ENCODE measurements around the gene ACTMAP.

The ACTMAP gene

DNA sequence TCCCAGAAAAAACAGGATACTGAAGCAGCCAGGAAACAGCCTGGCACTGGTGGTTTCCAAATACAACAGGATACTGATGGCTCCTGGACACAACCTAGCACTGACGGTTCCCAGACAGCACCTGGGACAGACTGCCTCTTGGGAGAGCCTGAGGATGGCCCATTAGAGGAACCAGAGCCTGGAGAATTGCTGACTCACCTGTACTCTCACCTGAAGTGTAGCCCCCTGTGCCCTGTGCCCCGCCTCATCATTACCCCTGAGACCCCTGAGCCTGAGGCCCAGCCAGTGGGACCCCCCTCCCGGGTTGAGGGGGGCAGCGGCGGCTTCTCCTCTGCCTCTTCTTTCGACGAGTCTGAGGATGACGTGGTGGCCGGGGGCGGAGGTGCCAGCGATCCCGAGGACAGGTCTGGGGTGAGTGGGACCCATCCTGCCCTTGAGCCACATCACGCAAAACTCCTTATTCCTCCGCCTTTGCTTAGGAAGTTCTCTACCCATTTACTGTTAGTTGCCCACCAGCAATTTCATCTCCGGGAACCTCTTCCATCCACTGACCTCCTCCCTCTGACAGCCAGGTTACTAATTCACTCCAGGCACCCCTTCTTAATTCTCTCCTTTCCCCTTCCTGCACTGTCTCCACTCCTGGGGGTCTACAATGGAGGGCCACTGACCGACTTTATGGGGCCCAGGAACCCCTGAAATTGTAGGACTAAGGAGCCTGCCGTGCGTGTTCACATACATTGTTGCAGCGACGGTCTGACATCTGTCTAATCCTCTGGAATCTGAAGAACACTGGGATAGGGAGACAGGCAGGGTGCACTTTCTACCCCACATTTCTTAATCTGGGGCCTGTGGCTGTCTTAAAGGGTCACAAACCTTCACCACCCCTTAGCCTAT is 32.1 kb downstream of the ACTMAP start:
- DNase-seq, result peak; percentile 5

DNA sequence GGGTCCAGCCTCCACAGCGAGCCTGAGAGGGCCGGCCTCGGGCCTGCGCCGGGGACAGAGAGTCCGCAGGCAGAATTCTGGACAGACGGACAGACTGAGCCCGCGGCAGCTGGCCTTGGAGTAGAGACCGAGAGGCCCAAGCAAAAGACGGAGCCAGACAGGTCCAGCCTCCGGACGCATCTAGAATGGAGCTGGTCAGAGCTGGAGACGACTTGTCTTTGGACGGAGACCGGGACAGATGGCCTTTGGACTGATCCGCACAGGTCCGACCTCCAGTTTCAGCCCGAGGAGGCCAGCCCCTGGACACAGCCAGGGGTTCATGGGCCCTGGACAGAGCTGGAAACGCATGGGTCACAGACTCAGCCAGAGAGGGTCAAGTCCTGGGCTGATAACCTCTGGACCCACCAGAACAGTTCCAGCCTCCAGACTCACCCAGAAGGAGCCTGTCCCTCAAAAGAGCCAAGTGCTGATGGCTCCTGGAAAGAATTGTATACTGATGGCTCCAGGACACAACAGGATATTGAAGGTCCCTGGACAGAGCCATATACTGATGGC is 32.9 kb downstream of the ACTMAP start:
- DNase-seq, result peak; percentile 5

GRCh38 chr19:40716482-40717324 is 33.6 kb downstream of the ACTMAP start, which contains the start of the genes COQ8B and ITPKC:
Gene COQ8B, minus strand, starts transcription at chr19:40716886. Its CDS starts 2,254 bp downstream, at chr19:40714632.
Gene ITPKC, plus strand, starts transcription at chr19:40717112. Its CDS starts 24 bp downstream, at chr19:40717136.
- peak; percentile 99 for DNase-seq

GRCh38 chr19:40716031-40716481 is 34.2 kb downstream of the ACTMAP start:
- DNase-seq, result peak; percentile 71

DNA sequence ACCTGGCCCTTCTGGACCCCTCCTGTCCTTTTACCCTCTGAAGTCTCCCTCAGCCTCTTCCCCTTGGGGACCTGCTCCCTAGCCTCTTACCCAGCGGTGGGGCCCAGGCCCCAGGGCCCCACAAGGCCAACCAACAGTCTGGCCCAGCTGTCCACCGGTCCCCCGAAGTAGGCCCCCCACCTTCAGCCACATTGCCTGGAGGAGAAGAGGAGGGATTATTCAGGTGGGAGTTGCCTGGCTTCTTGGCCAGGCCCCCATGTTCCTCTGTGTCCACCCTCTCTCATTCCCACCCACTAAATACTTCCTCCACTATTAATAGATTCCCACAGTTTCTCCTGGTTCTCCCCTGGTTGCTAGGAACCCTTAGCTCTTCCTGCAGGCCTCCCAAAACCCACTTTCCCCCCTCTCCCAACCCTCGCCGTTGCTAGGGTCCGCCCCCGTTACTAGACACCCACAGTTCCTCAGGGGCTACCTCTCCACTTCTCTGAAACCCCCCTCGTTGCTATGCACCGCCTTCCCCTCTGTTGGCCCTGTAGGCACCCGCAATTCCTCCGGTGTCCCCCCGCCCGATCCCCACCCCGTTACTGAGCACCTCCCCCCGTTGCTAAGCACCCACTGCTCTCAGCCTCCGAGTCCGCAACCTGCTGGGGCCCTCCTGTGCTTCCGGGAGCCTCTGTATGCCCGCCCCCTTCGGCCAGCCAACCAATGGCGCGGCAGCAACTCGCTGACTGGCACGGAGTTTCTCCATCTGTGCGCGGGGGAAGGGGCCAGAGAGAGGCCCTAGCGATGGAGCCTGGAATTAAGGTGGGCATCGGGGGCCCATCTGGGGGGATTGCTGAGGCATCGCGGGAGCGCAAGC is 35.6 kb downstream of the ACTMAP start:
- DNase-seq, result peak; percentile 96

- no peak for DNase-seq
Observed at GRCh38 chr19:40713939-40714338, 36.3 kb downstream of the ACTMAP start.

DNA sequence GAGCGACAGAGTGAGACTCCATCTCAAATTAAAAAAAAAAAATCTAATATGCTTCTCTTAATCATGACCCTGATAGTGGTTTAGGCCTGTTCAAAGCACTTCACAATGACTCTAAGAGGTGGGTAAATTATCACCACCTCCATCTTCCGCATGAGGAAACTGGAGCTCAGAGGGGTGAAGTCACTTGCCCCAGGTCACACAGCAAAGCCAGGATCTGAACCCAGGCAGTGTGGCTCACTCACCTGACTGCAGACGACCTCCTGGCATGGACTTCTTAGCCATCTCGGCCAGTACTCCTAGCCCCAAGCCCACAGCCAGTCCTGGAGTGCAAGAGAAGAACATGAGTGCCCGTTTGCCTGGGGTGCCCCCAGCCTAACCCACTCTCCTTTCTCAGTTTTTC is 40.5 kb downstream of the ACTMAP start:
- DNase-seq, result no peak

GRCh38 chr19:40707615-40708014 is 42.7 kb downstream of the ACTMAP start:
- DNase-seq, result no peak

- DNase-seq, result no peak
Observed at GRCh38 chr19:40705950-40706619, 44.2 kb downstream of the ACTMAP start.

GRCh38 chr19:40705362-40705651 is 45.0 kb downstream of the ACTMAP start:
- no peak for DNase-seq

DNA sequence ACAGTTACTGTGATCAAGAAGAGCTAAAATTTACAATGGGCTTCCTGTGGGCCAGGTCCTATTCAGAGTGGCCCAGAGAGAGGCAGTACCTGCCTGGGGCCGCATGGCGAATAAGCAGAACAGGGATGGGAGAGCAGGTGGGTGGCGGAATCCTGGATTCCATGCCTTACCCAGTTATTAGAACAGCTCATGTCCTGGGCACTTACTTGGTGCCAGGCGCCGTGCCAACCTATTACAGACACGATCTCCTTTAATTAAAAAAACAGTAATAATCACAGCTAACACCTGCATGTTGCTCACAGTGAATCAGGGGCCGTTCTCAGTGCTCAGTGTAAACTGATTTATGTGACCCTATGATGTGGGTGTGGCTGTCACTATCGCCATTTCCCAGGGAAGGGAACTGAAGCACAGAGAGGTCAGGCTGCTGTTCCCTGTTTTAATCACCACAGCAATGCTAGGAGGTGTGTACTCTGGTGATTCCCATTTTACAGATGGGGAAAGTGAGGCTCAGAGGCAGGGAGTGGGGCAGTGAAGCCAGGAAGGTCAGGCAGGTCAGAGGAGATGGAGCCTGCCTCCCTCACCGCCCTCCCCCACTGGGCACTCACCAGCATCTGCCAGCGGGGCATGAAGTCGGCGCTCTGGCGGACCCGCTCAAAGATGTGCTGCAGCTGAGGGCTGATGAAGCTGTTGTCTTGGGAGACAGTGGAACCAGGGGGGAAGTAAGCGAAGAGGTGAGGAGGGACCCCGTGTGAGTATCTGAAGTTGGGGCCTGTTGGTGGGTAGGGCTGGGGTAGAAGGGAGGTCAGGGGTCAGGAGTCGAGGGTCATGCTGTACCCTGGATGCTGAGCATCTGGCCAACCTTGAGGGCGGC is 45.6 kb downstream of the ACTMAP start:
- DNase-seq, result no peak

DNA sequence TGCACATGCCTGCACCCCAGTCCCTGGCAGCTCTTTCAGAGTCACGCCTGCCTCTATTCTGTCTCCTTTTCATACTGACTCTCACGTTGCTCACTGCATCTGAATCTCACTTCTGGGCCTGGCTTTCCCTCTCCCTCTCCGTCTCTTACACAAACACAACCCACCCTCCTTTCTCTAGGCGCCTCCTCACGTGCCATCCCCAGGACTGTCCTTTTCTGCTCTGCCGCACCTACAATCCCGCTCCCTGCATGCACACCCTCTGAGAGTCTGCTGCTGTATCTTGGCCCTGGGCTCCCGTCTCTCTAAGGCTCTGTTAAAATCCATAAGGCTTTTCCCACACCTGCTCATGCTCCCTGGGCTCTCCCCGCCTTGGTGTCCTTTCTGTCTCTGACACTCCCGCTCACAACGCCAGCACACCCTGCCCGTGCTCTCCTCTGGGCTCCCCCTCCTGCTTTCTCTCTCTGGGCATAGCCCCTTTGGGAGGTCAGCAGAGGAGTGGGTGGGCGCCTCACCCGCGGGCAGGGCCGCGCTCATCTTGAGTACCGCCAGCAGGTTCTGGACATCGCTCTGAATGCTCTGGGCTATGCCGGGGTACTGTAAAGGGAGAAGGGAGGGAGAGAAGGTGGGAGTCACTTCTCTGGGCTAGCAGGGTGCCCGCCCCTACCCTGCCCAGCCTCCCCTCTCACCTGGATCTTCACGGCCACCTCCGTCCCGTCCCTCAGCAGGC is 47.1 kb downstream of the ACTMAP start:
- DNase-seq, result no peak

DNA sequence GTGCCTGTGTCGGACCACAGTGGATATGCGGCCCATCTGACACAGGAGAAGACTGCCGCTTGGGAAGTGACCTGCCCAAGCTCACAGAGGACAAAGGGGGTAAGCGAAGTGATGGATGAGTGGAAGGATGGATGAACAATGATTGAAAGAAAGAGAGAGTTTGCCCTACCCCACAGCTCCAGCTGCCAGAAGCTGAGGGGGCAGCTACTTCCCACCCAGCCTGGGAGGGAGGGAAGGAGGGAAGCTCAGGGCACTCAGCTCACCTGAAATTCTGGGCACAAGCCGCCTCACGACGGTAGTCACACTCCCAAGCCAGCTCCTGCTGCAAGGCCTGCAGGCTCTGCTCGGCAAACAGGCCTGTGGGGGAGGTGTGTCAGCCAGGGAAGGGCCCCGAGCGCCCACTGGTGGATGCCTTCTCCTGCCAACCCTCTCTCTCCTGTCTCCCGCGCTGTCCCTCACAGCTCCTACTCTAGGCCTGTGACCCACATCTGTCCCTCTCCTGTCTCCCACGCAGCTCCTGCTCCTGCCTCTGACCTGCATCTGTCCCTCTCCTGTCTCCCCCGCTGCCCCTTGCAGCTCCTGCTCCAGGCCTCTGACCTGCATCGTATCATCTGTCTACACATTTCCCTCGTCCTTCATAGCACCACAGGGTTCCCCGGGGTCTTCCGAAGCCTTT is 47.8 kb downstream of the ACTMAP start:
- no peak for DNase-seq

GRCh38 chr19:40701758-40702157 is 48.5 kb downstream of the ACTMAP start:
- no peak for DNase-seq

DNA sequence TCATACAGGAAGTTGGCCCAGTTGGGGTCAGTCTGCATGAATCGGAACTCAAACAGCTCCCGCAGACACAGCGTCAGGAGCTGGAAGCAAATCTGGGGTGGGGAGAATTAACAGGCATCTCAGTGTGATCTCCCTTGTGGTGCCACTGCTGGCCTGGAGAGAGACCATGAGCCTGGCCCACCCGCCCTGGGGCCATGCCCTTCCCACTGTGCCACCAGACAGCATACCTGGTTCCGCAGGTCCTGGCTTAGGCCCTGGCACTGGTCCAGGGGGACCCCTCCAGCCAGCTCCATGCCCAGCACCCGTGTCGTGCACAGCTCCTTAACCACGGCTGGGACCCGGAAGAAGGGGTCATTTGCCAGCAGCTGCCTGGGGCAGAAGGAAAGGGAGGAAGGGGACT is 50.2 kb downstream of the ACTMAP start:
- no peak for DNase-seq

DNA sequence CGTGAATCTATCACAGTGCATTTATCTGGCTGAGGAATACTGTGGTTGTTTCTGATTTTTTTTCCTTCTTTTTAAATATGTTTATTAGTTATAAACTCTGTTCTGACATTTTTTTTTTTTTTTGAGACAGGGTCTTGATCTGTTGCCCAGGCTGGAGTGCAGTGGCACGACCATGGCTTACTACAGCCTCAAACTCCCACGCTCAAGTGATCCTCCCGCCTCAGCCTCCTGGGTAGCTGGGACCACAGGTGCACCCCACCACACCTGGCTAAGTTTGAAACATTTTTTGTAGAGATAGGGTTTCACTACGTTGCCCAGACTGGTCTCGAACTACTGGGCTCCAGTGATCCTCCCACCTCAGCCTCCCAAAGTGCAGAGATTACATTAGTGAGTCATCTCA is 53.3 kb downstream of the ACTMAP start:
- DNase-seq, result no peak

- DNase-seq, result no peak
Observed at GRCh38 chr19:40695881-40696280, 54.4 kb downstream of the ACTMAP start.

GRCh38 chr19:40693896-40694295 is 56.4 kb downstream of the ACTMAP start:
- no peak for DNase-seq

- no peak for DNase-seq
Observed at GRCh38 chr19:40693150-40693788, 57.0 kb downstream of the ACTMAP start.

Data from CD4-positive, alpha-beta T cell treated with Interleukin-10 for 1 hour (primary cell).